Thyroid gland (tissue), 4 donors: ENCODE data around the gene TMIGD3. TPM values are rescaled to one million over a fixed set of nuclear protein-coding genes. Genes with fewer than 3 reads are reported as not detected.

Experiments used
- DNase-seq, 2 donors: peaks; one replicate each; pipeline ENCODE4 v3.0.0-alpha.2; 2019
- H3K27ac ChIP-seq, 3 donors: fragments of 200-600 bp; sonication (generic); 1 replicate in 2 of 3; 2 replicates in 1 of 3; pipeline ENCODE4 v1.5.1; 2016 to 2019; ENCODE audit warnings: mild to moderate bottlenecking in 1 of 3, moderate library complexity in 1 of 3
- H3K27me3 ChIP-seq: fragments of 200-600 bp; sonication (generic); one replicate; pipeline ENCODE4 v1.5.1; 2019
- H3K36me3 ChIP-seq, 2 donors: fragments of 200-600 bp; sonication (generic); one replicate each; pipeline ENCODE4 v1.5.1; 2016 to 2019
- H3K4me1 ChIP-seq, 2 donors: fragments of 200-600 bp; sonication (generic); one replicate each; pipeline ENCODE4 v1.5.1; 2017 to 2019
- H3K4me3 ChIP-seq, 3 donors: fragments of 200-600 bp; sonication (generic); replicated peaks in 1 of 3; 1 replicate in 2 of 3; 2 replicates in 1 of 3; pipeline ENCODE4 v1.5.1; 2016; ENCODE audit warnings: mild to moderate bottlenecking in 1 of 3
- H3K9me3 ChIP-seq: fragments of 200-600 bp; sonication (generic); one replicate; pipeline ENCODE4 v1.5.1; 2017
- CTCF ChIP-seq, 6 experiments: fragments of 200-600 bp in 3 of 6; fragments of 450-650 bp in 3 of 6; sonication (generic) in 3 of 6; IDR thresholded peaks; one replicate each; pipeline ENCODE4 v1.5.1; 2016 to 2019; ENCODE audit warnings: antibody characterized with exemption in 6 of 6, mild to moderate bottlenecking in 2 of 6, inconsistent platforms in 1 of 6, moderate library complexity in 1 of 6
- POLR2A ChIP-seq, 2 donors: fragments of 450-650 bp; IDR thresholded peaks; one replicate each; pipeline ENCODE4 v1.6.1; 2017; ENCODE audit warnings: antibody characterized with exemption in 2 of 2, mild to moderate bottlenecking in 2 of 2, moderate library complexity in 1 of 2
- WGBS, 2 donors: methylation state at CpG; one replicate each; pipeline ENCODE4 v1.1.5; 2017; 5-methylcytosine and 5-hydroxymethylcytosine counted together
- intact Hi-C: fragments of 100-400 bp; cut with DNase I; formaldehyde crosslinking; loops from one replicate; pipeline ENCODE4 v1.15.1; 2023
- total RNA-seq, 4 donors: library from RNA; depleted of rRNA; stranded (reverse); fragments of >200 nt; gene quantifications; one replicate each; pipeline ENCODE4 v1.2.3, GENCODE V29; 2016

The TMIGD3 gene
- total RNA-seq, 4 donors from 2014 or later = 0.89 to 8.7 TPM; not detected in 2

- H3K9me3 ChIP-seq = no peaks in the 10 kb centered on the region
- H3K4me3 ChIP-seq = no peak overlapping the region
- intact Hi-C loops = no loop called here
- H3K27ac ChIP-seq = no peak overlapping the region
- no peaks in the 10 kb centered on the region for H3K4me1 ChIP-seq
- WGBS, 2 donors = 0% methylated on average over 1 of the region's 1 CpG
- no peak for DNase-seq
- TF ChIP-seq CTCF (IDR thresholded peaks at IDR 0.05) (no peak), POLR2A (IDR thresholded peaks at IDR 0.05) (no peak)
- H3K27me3 ChIP-seq = no peaks in the 10 kb centered on the region
- H3K36me3 ChIP-seq = peaks cover 4 to 10% of the 10 kb centered on the region in 2 donors
These were observed 37.0 kb downstream of the TMIGD3 start for GRCh38 chr1:111466480-111466879.

GRCh38 chr1:111465754-111466153 lies 37.7 kb downstream of the TMIGD3 start:
- H3K4me1 ChIP-seq = no peaks in the 10 kb centered on the region
- TF ChIP-seq CTCF (IDR thresholded peaks at IDR 0.05) (no peak), POLR2A (IDR thresholded peaks at IDR 0.05) (no peak)
- no peaks in the 10 kb centered on the region for H3K27me3 ChIP-seq
- intact Hi-C loops = no loop called here
- H3K27ac ChIP-seq = no peak overlapping the region
- 93 to 98% methylated on average over 2 of the region's 2 CpGs for WGBS, 2 donors
- H3K4me3 ChIP-seq = no peak overlapping the region
- peaks cover 12 to 16% of the 10 kb centered on the region in 2 donors for H3K36me3 ChIP-seq
- DNase-seq = no peak
- no peaks in the 10 kb centered on the region for H3K9me3 ChIP-seq

GRCh38 chr1:111463029-111463683 lies 40.3 kb downstream of the TMIGD3 start:
- no peaks in the 10 kb centered on the region for H3K27me3 ChIP-seq
- no peaks in the 10 kb centered on the region for H3K4me1 ChIP-seq
- WGBS, 2 donors = 84 to 86% methylated on average over 4 of the region's 4 CpGs
- no peaks in the 10 kb centered on the region for H3K9me3 ChIP-seq
- intact Hi-C loops = no loop called here
- TF ChIP-seq CTCF (IDR thresholded peaks at IDR 0.05) (no peak), POLR2A (IDR thresholded peaks at IDR 0.05) (no peak)
- no peak for DNase-seq
- no peak overlapping the region for H3K4me3 ChIP-seq
- peaks cover 29 to 35% of the 10 kb centered on the region in 2 donors for H3K36me3 ChIP-seq
- no peak overlapping the region for H3K27ac ChIP-seq

GRCh38 chr1:111462370-111463028 lies 40.9 kb downstream of the TMIGD3 start:
- Histone ChIP-seq H3K36me3 (peaks cover 35 to 42% of the 10 kb centered on the region in 2 donors), H3K4me1 (no peaks in the 10 kb centered on the region), H3K27me3 (no peaks in the 10 kb centered on the region), H3K4me3 (no peak overlapping the region), H3K27ac (no peak overlapping the region), H3K9me3 (no peaks in the 10 kb centered on the region)
- intact Hi-C loops = no loop called here
- WGBS, 2 donors = 96% methylated on average over 4 of the region's 4 CpGs
- DNase-seq = no peak
- TF ChIP-seq POLR2A (IDR thresholded peaks at IDR 0.05) (no peak), CTCF (IDR thresholded peaks at IDR 0.05) (no peak)

GRCh38 chr1:111461765-111462164 lies 41.7 kb downstream of the TMIGD3 start:
- intact Hi-C loops = no loop called here
- no peaks in the 10 kb centered on the region for H3K4me1 ChIP-seq

More at GRCh38 chr1:111461765-111462164, 41.7 kb downstream of the TMIGD3 start:
- H3K36me3 ChIP-seq = peaks cover 43 to 49% of the 10 kb centered on the region in 2 donors
- H3K9me3 ChIP-seq = no peaks in the 10 kb centered on the region
- H3K4me3 ChIP-seq = no peak overlapping the region
- no peaks in the 10 kb centered on the region for H3K27me3 ChIP-seq
- no peak for DNase-seq
- TF ChIP-seq CTCF (IDR thresholded peaks at IDR 0.05) (no peak), POLR2A (IDR thresholded peaks at IDR 0.05) (no peak)
- H3K27ac ChIP-seq = no peak overlapping the region
- 94 to 97% methylated on average over 6 of the region's 6 CpGs for WGBS, 2 donors
